HEK293 (cell line): Measurements from ENCODE around the gene CFAP58.

Source experiments
- CTCF ChIA-PET: fragments of 350-600 bp; formaldehyde crosslinking; extraction: SDS; loops from one replicate; lab custom pipeline; 2021; ENCODE audit warnings: antibody characterized with exemption; lab: Yijun Ruan, JAX
- POLR2A ChIA-PET: fragments of 300-600 bp; formaldehyde crosslinking; extraction: SDS; loops from one replicate; lab custom pipeline; 2020; ENCODE audit warnings: antibody characterized with exemption, inconsistent platforms; lab: Yijun Ruan, JAX
- H3K27ac ChIP-seq: fragments of 200-500 bp; sonication (Bioruptor generic); 2 replicates; pipeline ENCODE4 v1.5.1; 2014; ENCODE audit warnings: low read depth, low read length, control low read depth, inconsistent platforms; ENCODE audit errors: extremely low read depth
- H3K36me3 ChIP-seq, 2 experiments: fragments of 200-500 bp in 1 of 2; sonication (Bioruptor generic) in 1 of 2; 1 replicate in 1 of 2; 2 replicates in 1 of 2; pipeline ENCODE4 v1.5.1; 2014 to 2017; ENCODE audit warnings: inconsistent platforms in 2 of 2, low read length in 2 of 2; ENCODE audit not compliant: control insufficient read depth in 2 of 2, insufficient read depth in 1 of 2
- H3K4me1 ChIP-seq: fragments of 200-500 bp; sonication (Bioruptor generic); 2 replicates; pipeline ENCODE4 v1.5.1; 2014; ENCODE audit warnings: mild to moderate bottlenecking, low read length, inconsistent platforms; ENCODE audit not compliant: control insufficient read depth, insufficient read depth
- H3K4me3 ChIP-seq: 2 replicates; pipeline ENCODE4 v1.5.1; 2011; ENCODE audit warnings: low read depth, mild to moderate bottlenecking, control low read depth, low read length, moderate library complexity
- H3K9me3 ChIP-seq: fragments of 200-500 bp; sonication (Bioruptor generic); 2 replicates; pipeline ENCODE4 v1.5.1; 2014; ENCODE audit warnings: low read depth, low read length, inconsistent platforms; ENCODE audit not compliant: control insufficient read depth, insufficient read depth
- GLIS1 ChIP-seq: fragments of 450-650 bp; formaldehyde crosslinking; IDR thresholded peaks from 2 replicates; pipeline ENCODE4 v1.5.1; 2016; ENCODE audit warnings: missing biosample characterization, missing genetic modification characterization
- GLIS2 ChIP-seq: fragments of 450-650 bp; formaldehyde crosslinking; IDR thresholded peaks from 2 replicates; pipeline ENCODE4 v1.5.1; 2016; ENCODE audit warnings: missing biosample characterization, missing genetic modification characterization
- ZIC2 ChIP-seq: fragments of 450-650 bp; formaldehyde crosslinking; IDR thresholded peaks from 2 replicates; pipeline ENCODE4 v1.5.1; 2016; ENCODE audit warnings: missing biosample characterization, missing genetic modification characterization
- ZNF155 ChIP-seq: fragments of 450-650 bp; formaldehyde crosslinking; IDR thresholded peaks from 2 replicates; pipeline ENCODE4 v1.5.1; 2016; ENCODE audit warnings: missing biosample characterization, missing genetic modification characterization
- ZNF214 ChIP-seq: fragments of 450-650 bp; formaldehyde crosslinking; IDR thresholded peaks from 2 replicates; pipeline ENCODE4 v1.5.1; 2017; ENCODE audit warnings: missing biosample characterization, mild to moderate bottlenecking, missing genetic modification characterization, borderline replicate concordance
- ZNF221 ChIP-seq: fragments of 450-650 bp; formaldehyde crosslinking; IDR thresholded peaks from 2 replicates; pipeline ENCODE4 v1.5.1; 2017; ENCODE audit warnings: missing biosample characterization, missing genetic modification characterization, borderline replicate concordance
- ZNF280C ChIP-seq: fragments of 450-650 bp; formaldehyde crosslinking; IDR thresholded peaks from 2 replicates; pipeline ENCODE4 v1.5.1; 2016; ENCODE audit warnings: missing biosample characterization, missing genetic modification characterization
- ZNF394 ChIP-seq: fragments of 450-650 bp; formaldehyde crosslinking; IDR thresholded peaks from 2 replicates; pipeline ENCODE4 v1.5.1; 2016; ENCODE audit warnings: missing biosample characterization, missing genetic modification characterization, mild to moderate bottlenecking, moderate library complexity, borderline replicate concordance
- ZNF398 ChIP-seq: fragments of 450-650 bp; formaldehyde crosslinking; IDR thresholded peaks from 2 replicates; pipeline ENCODE4 v1.5.1; 2017; ENCODE audit warnings: missing biosample characterization, missing genetic modification characterization
- ZNF544 ChIP-seq: fragments of 450-650 bp; formaldehyde crosslinking; IDR thresholded peaks from 2 replicates; pipeline ENCODE4 v1.5.0; 2017; ENCODE audit warnings: missing biosample characterization, missing genetic modification characterization
- ZNF623 ChIP-seq: fragments of 450-650 bp; formaldehyde crosslinking; IDR thresholded peaks from 2 replicates; pipeline ENCODE4 v1.5.1; 2016; ENCODE audit warnings: missing biosample characterization, missing genetic modification characterization
- ZNF701 ChIP-seq: fragments of 450-650 bp; formaldehyde crosslinking; IDR thresholded peaks from 2 replicates; pipeline ENCODE4 v1.5.1; 2016; ENCODE audit warnings: missing biosample characterization, missing genetic modification characterization
- ZNF76 ChIP-seq: fragments of 450-650 bp; formaldehyde crosslinking; IDR thresholded peaks from 2 replicates; pipeline ENCODE4; 2016; ENCODE audit warnings: low read depth, missing biosample characterization, missing genetic modification characterization, borderline replicate concordance
- ZNF785 ChIP-seq: fragments of 450-650 bp; formaldehyde crosslinking; IDR thresholded peaks from 2 replicates; pipeline ENCODE4 v1.5.1; 2016; ENCODE audit warnings: missing biosample characterization, missing genetic modification characterization
- ZSCAN18 ChIP-seq: fragments of 450-650 bp; formaldehyde crosslinking; IDR thresholded peaks from 2 replicates; pipeline ENCODE4 v1.5.1; 2016; ENCODE audit warnings: missing biosample characterization, missing genetic modification characterization
- TF ChIP-seq, protein P1 (sequence below): fragments of 450-650 bp; formaldehyde crosslinking; IDR thresholded peaks from 2 replicates; pipeline ENCODE4 v1.5.1; 2016; ENCODE audit warnings: missing biosample characterization, missing genetic modification characterization

The CFAP58 gene

DNA sequence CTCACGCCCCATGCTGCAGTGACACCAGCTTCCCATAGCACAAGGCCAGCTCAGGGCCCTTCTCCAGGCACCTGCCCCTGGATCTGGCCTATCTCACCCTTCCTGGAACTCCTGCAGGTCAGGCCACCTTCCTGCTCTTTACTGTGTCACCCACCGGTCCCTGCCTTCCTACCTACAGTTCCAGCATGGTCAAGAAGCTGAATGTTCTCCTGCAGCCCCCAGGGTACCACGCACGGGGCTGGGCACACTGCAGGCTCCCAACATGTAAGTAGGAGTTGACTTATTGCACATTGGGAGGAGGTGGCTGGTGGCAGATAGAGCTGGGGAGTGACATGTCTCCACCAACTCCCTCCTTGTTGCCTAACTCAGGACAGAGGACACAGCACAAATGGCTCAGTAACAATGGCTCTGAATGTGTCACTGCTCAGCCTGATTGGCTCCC lies 29.9 kb upstream of the CFAP58 start (continued):
- TF ChIP-seq, protein P1, sequence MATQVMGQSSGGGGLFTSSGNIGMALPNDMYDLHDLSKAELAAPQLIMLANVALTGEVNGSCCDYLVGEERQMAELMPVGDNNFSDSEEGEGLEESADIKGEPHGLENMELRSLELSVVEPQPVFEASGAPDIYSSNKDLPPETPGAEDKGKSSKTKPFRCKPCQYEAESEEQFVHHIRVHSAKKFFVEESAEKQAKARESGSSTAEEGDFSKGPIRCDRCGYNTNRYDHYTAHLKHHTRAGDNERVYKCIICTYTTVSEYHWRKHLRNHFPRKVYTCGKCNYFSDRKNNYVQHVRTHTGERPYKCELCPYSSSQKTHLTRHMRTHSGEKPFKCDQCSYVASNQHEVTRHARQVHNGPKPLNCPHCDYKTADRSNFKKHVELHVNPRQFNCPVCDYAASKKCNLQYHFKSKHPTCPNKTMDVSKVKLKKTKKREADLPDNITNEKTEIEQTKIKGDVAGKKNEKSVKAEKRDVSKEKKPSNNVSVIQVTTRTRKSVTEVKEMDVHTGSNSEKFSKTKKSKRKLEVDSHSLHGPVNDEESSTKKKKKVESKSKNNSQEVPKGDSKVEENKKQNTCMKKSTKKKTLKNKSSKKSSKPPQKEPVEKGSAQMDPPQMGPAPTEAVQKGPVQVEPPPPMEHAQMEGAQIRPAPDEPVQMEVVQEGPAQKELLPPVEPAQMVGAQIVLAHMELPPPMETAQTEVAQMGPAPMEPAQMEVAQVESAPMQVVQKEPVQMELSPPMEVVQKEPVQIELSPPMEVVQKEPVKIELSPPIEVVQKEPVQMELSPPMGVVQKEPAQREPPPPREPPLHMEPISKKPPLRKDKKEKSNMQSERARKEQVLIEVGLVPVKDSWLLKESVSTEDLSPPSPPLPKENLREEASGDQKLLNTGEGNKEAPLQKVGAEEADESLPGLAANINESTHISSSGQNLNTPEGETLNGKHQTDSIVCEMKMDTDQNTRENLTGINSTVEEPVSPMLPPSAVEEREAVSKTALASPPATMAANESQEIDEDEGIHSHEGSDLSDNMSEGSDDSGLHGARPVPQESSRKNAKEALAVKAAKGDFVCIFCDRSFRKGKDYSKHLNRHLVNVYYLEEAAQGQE (tag by site-specific recombination) = no peak
- TF ChIP-seq ZNF701 (tag by site-specific recombination) = no peak
- TF ChIP-seq, all 188 proteins: peak for 0

GRCh38 chr10:104324221-104324686 lies 29.4 kb upstream of the CFAP58 start:
- TF ChIP-seq GLIS1 (tag by site-specific recombination) = no peak
- TF ChIP-seq ZIC2 (tag by site-specific recombination) = no peak
- no peak for TF ChIP-seq ZSCAN18
- TF ChIP-seq ZNF398 = no peak
- TF ChIP-seq ZNF214 = no peak
- no peak for TF ChIP-seq ZNF155 (tag by site-specific recombination)
- no peak for TF ChIP-seq ZNF394 (tag by site-specific recombination)
- TF ChIP-seq ZNF280C (tag by site-specific recombination) = no peak
- no peak for TF ChIP-seq ZNF544 (tag by site-specific recombination)
- TF ChIP-seq GLIS2 (tag by site-specific recombination) = no peak
- TF ChIP-seq ZNF76 (tag by site-specific recombination) = no peak
- TF ChIP-seq ZNF221 (tag by site-specific recombination) = no peak
- no peak for TF ChIP-seq ZNF785 (tag by site-specific recombination)
- TF ChIP-seq ZNF623 (tag by site-specific recombination) = no peak
- POLR2A ChIA-PET = no interaction called here
- no peak overlapping the region for H3K4me3 ChIP-seq
- no peaks in the 10 kb centered on the region for H3K9me3 ChIP-seq
- H3K4me1 ChIP-seq = peaks cover 12% of the 10 kb centered on the region
- H3K36me3 ChIP-seq = no peaks in the 10 kb centered on the region
- CTCF ChIA-PET = no interaction called here
- H3K27ac ChIP-seq = no peak overlapping the region
